HAP-1 (cell line): ENCODE results near the gene TTC7B.

Experiments
- DNase-seq, 2 experiments: peaks; one replicate each; pipeline ENCODE4 v3.0.0-alpha.2; 2016 to 2020; ENCODE audit warnings: low spot score in 2 of 2
- H3K27me3 ChIP-seq: fragments of 250-450 bp; sonication (Bioruptor Pico); 2 replicates; pipeline ENCODE4 v1.5.1; 2020; ENCODE audit warnings: low read depth, mild to moderate bottlenecking, moderate library complexity
- H3K36me3 ChIP-seq: fragments of 250-450 bp; sonication (Bioruptor Pico); replicated peaks from 2 replicates; pipeline ENCODE4 v1.5.1; 2020; ENCODE audit warnings: mild to moderate bottlenecking
- H3K4me1 ChIP-seq: fragments of 250-450 bp; sonication (Bioruptor Pico); 2 replicates; pipeline ENCODE4 v1.5.1; 2020; ENCODE audit warnings: mild to moderate bottlenecking
- H3K4me3 ChIP-seq: fragments of 250-450 bp; sonication (Bioruptor Pico); 2 replicates; pipeline ENCODE4 v1.5.1; 2020; ENCODE audit warnings: mild to moderate bottlenecking, moderate library complexity
- H3K9me3 ChIP-seq: fragments of 250-450 bp; sonication (Bioruptor Pico); 2 replicates; pipeline ENCODE4 v1.5.1; 2020; ENCODE audit warnings: mild to moderate bottlenecking, moderate library complexity
- in situ Hi-C: fragments of 300-500 bp; cut with MboI; formaldehyde crosslinking; loops from 3 replicates; pipeline ENCODE4 v1.14.3; 2020; ENCODE audit warnings: low sequenced_read_pairs, inconsistent platforms, mixed read lengths

TTC7B gene

GRCh38 chr14:90551733-90552464 is 264.3 kb downstream of the TTC7B start:
- Histone ChIP-seq H3K27me3 (no peaks in the 10 kb centered on the region), H3K9me3 (no peaks in the 10 kb centered on the region), H3K4me1 (no peaks in the 10 kb centered on the region), H3K4me3 (no peak overlapping the region), H3K36me3 (no peaks in the 10 kb centered on the region)
- in situ Hi-C loops, result no loop called here
- DNase-seq, result no peak

- Histone ChIP-seq H3K36me3 (no peaks in the 10 kb centered on the region), H3K4me3 (no peak overlapping the region), H3K4me1 (no peaks in the 10 kb centered on the region), H3K27me3 (no peaks in the 10 kb centered on the region), H3K9me3 (no peaks in the 10 kb centered on the region)
- DNase-seq, result no peak
- in situ Hi-C loops, result no loop called here
These were observed 265.0 kb downstream of the TTC7B start for GRCh38 chr14:90551070-90551704.

DNA sequence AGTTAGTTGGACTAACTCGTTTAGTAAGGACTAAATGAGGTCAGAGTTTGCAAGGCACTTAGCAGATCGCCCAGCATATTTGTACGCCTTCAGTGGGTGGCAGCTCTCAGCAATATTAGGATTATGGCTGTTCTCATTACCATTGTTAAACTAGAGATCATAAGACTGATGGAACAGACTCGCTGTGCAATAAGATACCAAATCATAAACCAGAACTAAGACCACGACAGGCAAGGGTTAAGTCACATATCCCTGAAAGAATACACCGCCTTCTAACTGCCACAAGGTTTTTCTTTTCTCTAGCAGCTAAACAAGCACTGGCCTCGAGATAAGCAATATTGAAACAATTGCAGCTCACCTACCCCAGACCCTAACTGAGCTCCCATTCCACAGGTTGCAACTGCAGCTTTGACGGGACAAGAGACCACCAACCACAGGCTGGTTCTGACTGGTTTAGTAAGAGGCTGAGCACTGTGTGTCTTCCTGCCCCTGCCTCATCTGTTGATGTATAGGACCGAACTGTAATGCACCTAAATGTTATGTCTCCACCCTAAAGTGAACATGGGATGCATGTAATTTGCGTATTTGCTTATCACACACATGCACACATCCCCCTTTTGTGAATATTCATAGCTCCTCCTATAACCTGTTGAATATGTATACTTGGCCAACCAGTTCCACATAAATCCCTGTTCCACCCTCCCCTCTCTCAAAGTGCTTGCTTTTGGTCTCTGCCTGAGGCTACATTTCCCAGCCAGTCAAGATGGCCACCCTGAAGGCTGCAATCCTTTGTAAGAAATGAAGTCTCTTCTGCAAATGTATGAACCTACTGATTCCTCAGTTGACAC is 266.2 kb downstream of the TTC7B start:
- no peaks in the 10 kb centered on the region for H3K9me3 ChIP-seq
- H3K4me3 ChIP-seq, result no peak overlapping the region
- no peaks in the 10 kb centered on the region for H3K36me3 ChIP-seq
- DNase-seq, result no peak
- no peaks in the 10 kb centered on the region for H3K4me1 ChIP-seq
- in situ Hi-C loops, result no loop called here
- no peaks in the 10 kb centered on the region for H3K27me3 ChIP-seq

- H3K36me3 ChIP-seq, result no peaks in the 10 kb centered on the region
- no peaks in the 10 kb centered on the region for H3K4me1 ChIP-seq
- in situ Hi-C loops, result no loop called here
- no peak overlapping the region for H3K4me3 ChIP-seq
- H3K9me3 ChIP-seq, result no peaks in the 10 kb centered on the region
- no peak for DNase-seq
- no peaks in the 10 kb centered on the region for H3K27me3 ChIP-seq
These were observed 267.8 kb downstream of the TTC7B start for GRCh38 chr14:90548455-90548854.

- no peaks in the 10 kb centered on the region for H3K27me3 ChIP-seq
- no peak overlapping the region for H3K4me3 ChIP-seq
- no peaks in the 10 kb centered on the region for H3K36me3 ChIP-seq
- in situ Hi-C loops, result no loop called here
- H3K9me3 ChIP-seq, result no peaks in the 10 kb centered on the region
- no peaks in the 10 kb centered on the region for H3K4me1 ChIP-seq
- no peak for DNase-seq
These were observed 268.3 kb downstream of the TTC7B start for GRCh38 chr14:90547968-90548367.

DNA sequence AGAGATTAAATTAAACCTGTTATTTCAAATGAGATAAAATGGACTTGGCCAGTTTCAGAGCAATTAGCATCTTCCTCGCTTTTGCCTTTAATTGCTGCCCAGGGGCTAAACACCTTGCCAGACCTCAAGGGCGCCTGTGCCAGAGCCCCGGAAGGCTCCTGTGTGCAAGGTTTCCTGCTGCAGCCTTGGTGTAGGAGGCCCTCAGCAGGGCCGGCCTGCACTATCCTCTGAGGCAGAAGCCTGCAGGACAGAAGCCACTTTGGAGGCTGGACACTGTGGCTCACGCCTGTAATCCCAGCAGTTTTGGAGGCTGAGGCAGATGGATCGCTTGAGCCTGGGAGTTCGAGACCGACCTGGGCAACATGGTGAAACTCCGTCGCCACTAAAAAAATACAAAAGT is 269.0 kb downstream of the TTC7B start:
- no peaks in the 10 kb centered on the region for H3K9me3 ChIP-seq
- DNase-seq, result no peak
- H3K36me3 ChIP-seq, result no peaks in the 10 kb centered on the region
- no peak overlapping the region for H3K4me3 ChIP-seq
- H3K27me3 ChIP-seq, result no peaks in the 10 kb centered on the region
- in situ Hi-C loops, result no loop called here
- H3K4me1 ChIP-seq, result no peaks in the 10 kb centered on the region

DNA sequence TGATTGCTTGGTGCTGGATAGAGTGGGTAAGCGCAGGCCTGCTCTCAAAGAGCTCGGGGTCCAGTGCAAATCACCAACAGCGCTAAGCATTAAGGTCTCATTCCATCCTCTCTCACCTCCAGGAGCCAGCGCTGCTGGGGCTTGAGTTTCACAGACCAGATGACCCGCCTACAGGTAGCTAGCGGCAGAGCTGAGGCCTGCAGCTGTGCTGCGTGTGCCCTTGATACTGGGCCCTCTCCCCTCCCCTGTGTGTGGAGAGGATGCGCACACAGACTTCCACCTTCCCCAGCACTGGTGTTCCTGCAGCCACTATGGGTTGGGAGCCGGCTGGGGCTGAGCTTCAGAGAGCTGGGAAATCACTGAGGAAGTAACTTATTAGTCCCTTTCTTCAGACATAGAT is 269.5 kb downstream of the TTC7B start:
- Histone ChIP-seq H3K4me1 (no peaks in the 10 kb centered on the region), H3K27me3 (no peaks in the 10 kb centered on the region), H3K9me3 (no peaks in the 10 kb centered on the region), H3K36me3 (no peaks in the 10 kb centered on the region), H3K4me3 (no peak overlapping the region)
- DNase-seq, result no peak
- in situ Hi-C loops, result no loop called here

DNA sequence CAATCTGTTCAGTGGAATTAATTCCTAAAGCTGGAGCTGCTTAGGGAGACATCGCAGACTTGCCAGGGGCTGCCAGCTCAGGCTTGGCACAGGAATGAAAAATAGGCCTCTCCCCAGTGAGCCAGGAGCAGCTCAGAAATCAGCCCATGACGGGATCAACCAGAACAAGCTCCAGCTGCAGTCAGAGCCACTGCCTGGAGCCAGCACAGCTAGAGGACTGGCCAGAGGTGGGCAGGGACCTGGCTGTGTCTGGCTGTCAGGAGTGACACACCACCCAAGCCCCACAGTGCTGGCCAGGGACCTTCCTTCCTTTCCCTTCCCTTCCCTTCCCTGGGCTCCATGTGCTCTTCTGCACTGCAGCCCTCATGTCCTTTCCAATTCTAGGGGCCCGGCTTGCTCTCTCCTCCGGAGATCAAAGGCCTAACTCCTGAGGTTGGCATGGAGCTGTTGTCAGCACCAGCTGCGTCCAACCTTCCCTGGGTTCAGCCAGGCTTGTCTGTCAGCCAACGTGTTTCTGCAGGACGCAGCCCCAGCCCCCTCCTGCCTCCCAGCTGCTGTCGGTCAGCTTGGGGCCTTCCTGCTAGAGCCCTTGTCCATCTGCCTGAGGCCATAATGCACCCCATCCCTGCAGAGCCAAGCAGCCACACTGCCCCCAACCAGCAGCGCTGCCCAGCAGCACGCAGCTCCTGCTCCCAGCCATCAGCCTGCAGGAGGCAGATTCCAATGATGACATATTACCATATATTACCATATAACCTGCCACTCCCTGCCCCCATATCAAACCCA is 270.1 kb downstream of the TTC7B start:
- DNase-seq, result no peak
- in situ Hi-C loops, result no loop called here

DNA sequence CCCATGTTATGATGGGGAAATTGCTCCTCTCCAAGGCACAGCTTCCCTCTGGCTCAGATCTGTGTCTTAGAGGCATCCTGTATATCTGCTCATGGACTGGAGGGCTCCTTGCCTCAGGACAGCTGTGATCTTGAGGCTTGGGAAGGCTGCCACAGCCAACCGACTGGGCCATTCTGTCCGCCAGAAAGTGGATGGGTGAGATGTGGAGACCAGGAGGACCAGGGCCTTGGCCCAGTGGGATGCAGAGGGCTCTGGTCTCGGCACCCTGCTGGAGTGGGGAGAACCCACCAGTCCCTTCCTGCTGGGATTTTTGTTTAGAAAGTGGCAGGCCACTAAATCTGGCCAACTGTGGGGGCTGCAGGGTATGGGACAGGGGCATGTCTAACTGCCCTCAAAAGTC is 270.8 kb downstream of the TTC7B start:
- in situ Hi-C loops, result no loop called here
- no peak overlapping the region for H3K4me3 ChIP-seq
- H3K4me1 ChIP-seq, result no peaks in the 10 kb centered on the region
- no peaks in the 10 kb centered on the region for H3K27me3 ChIP-seq
- H3K9me3 ChIP-seq, result no peaks in the 10 kb centered on the region
- DNase-seq, result no peak
- H3K36me3 ChIP-seq, result no peaks in the 10 kb centered on the region

More for the DNA sequence above, 270.1 kb downstream of the TTC7B start:
- no peak overlapping the region for H3K4me3 ChIP-seq
- no peaks in the 10 kb centered on the region for H3K27me3 ChIP-seq
- H3K36me3 ChIP-seq, result no peaks in the 10 kb centered on the region
- no peaks in the 10 kb centered on the region for H3K9me3 ChIP-seq
- H3K4me1 ChIP-seq, result no peaks in the 10 kb centered on the region

GRCh38 chr14:90544971-90545370 is 271.3 kb downstream of the TTC7B start:
- Histone ChIP-seq H3K27me3 (no peaks in the 10 kb centered on the region), H3K4me3 (no peak overlapping the region), H3K4me1 (no peaks in the 10 kb centered on the region), H3K9me3 (no peaks in the 10 kb centered on the region), H3K36me3 (no peaks in the 10 kb centered on the region)
- in situ Hi-C loops, result no loop called here
- DNase-seq, result no peak

- in situ Hi-C loops, result no loop called here
- Histone ChIP-seq H3K27me3 (no peaks in the 10 kb centered on the region), H3K4me3 (no peak overlapping the region), H3K9me3 (no peaks in the 10 kb centered on the region), H3K4me1 (no peaks in the 10 kb centered on the region), H3K36me3 (no peaks in the 10 kb centered on the region)
- no peak for DNase-seq
These were observed 271.7 kb downstream of the TTC7B start for GRCh38 chr14:90544566-90544965.

DNA sequence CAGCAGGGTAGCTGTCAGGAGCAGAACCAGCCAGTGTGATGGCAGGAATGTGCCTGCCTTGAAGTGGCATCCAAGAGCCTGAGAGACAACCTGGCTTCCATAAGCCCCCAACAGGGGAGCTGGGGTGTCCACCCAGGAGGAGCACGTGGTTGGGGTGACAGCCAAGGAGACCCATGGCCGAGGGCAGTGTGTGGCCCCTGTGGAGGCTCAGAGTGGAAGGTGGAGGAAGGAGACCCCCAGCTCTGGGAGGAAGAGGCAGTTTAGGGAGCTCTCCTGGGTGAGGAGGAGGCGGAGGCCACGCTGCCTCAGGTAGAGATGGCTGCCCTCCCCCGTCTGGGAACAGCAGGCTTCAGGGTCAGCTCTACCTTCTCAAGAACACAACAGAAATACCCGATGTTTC is 272.4 kb downstream of the TTC7B start:
- no peaks in the 10 kb centered on the region for H3K9me3 ChIP-seq
- DNase-seq, result no peak
- in situ Hi-C loops, result no loop called here
- no peaks in the 10 kb centered on the region for H3K36me3 ChIP-seq
- no peaks in the 10 kb centered on the region for H3K4me1 ChIP-seq
- H3K4me3 ChIP-seq, result no peak overlapping the region
- no peaks in the 10 kb centered on the region for H3K27me3 ChIP-seq

DNA sequence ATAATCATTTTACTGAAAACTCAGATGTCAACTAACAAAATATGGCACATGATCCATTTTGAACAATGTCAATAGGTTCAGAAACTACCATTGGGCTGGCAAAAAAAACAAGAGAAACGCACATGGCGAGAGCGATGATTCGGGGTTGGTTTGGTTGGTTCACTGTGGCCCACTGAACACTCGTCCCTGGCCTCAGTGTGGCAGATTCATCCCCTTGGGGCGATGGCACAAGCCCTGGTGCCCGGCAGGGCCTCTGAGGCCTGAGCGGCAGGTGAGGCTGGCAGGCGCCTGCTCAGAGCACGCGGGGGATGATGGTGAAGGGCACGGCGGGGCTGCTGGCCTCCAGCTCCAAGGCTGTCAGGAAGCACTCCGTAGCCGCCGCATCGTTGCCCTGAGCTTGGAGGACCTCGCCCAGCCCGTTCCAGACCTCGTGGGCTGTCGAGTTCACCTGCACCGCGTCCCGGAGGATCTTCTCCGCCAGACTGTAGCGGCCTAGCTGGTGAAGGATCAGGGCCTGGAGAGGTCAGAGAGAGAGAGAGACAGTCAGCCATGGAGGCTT is 275.1 kb downstream of the TTC7B start:
- DNase-seq, result no peak
- H3K4me3 ChIP-seq, result no peak overlapping the region

More for the DNA sequence above, 275.1 kb downstream of the TTC7B start:
- H3K36me3 ChIP-seq, result no peaks in the 10 kb centered on the region
- in situ Hi-C loops, result no loop called here
- H3K9me3 ChIP-seq, result no peaks in the 10 kb centered on the region
- H3K4me1 ChIP-seq, result no peaks in the 10 kb centered on the region
- no peaks in the 10 kb centered on the region for H3K27me3 ChIP-seq
